ENCODE results near the gene WWC2. TPM values are rescaled to one million over a fixed set of nuclear protein-coding genes. Genes with fewer than 3 reads are reported as not detected.
"Not testable (repeated sequence)": the region's sequence is repeated elsewhere in the genome, so short reads cannot be mapped to it uniquely, and the experiment has no call there.

Gene WWC2
- total RNA-seq, 2 experiments from 2014 or later, result 4.4 to 4.6 TPM

GRCh38 chr4:183306811-183307210, 207.8 kb downstream of the WWC2 start:
- Mint-ChIP-seq H3K27me3 (no peaks in the 10 kb centered on the region), H3K36me3 (no peaks in the 10 kb centered on the region), H3K9me3 (no peaks in the 10 kb centered on the region), H3K27ac (no peak overlapping the region), H3K4me3 (no peak overlapping the region), H3K4me1 (no peaks in the 10 kb centered on the region)
- DNase-seq, result no peak

DNA sequence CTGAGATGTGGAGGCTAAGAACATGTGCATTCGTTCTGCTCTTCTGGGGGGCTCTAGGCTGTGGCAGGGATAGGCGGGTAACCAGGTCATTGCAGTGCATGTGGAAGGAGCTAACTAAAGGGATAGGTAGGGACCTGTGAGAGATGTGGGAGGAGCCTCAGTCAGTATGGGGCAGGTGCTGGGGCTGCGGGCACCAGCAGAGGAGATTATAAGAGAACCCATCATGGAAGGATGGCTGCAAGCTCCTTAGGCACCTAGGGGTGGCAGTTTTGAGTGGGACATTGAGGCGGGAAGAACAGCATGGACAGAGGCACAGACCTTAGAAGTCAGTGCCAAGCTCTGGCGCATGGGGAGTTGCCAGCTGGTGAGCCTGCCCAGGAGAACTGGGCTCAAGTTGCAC, 213.8 kb downstream of the WWC2 start:
- no peaks in the 10 kb centered on the region for H3K4me1 Mint-ChIP-seq
- DNase-seq, result no peak
- no peak overlapping the region for H3K27ac Mint-ChIP-seq

GRCh38 chr4:183314336-183314735, 215.3 kb downstream of the WWC2 start:
- Mint-ChIP-seq H3K27me3 (no peaks in the 10 kb centered on the region), H3K9me3 (no peaks in the 10 kb centered on the region), H3K36me3 (peaks cover 2% of the 10 kb centered on the region), H3K4me1 (no peaks in the 10 kb centered on the region), H3K27ac (no peak overlapping the region), H3K4me3 (no peak overlapping the region)
- DNase-seq, result no peak

More for the DNA sequence above, 213.8 kb downstream of the WWC2 start:
- peaks cover 2% of the 10 kb centered on the region for H3K36me3 Mint-ChIP-seq
- no peaks in the 10 kb centered on the region for H3K9me3 Mint-ChIP-seq
- H3K27me3 Mint-ChIP-seq, result no peaks in the 10 kb centered on the region
- no peak overlapping the region for H3K4me3 Mint-ChIP-seq

DNA sequence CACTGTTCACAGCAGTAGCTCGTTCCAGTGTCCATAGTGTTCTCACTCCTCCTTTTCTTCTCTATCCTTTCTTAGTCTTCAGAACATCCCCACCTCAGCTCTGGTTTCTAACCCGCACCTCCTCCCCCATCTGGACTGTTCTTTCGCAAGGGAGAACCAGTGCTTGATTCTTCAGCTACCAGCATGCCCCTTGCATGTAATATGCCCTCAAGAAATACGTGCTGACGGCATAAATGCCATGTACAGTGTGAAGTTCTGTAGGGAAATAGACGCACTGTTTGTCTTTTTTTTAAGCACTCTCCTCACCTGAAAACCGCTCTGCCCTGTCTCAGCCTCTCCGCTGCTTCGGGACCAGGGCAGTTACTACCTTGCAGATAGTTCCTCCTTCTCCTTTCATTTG, 215.7 kb downstream of the WWC2 start:
- no peak for DNase-seq
- Mint-ChIP-seq H3K4me3 (no peak overlapping the region), H3K9me3 (no peaks in the 10 kb centered on the region), H3K4me1 (no peaks in the 10 kb centered on the region), H3K36me3 (peaks cover 2% of the 10 kb centered on the region), H3K27me3 (no peaks in the 10 kb centered on the region), H3K27ac (no peak overlapping the region)

DNA sequence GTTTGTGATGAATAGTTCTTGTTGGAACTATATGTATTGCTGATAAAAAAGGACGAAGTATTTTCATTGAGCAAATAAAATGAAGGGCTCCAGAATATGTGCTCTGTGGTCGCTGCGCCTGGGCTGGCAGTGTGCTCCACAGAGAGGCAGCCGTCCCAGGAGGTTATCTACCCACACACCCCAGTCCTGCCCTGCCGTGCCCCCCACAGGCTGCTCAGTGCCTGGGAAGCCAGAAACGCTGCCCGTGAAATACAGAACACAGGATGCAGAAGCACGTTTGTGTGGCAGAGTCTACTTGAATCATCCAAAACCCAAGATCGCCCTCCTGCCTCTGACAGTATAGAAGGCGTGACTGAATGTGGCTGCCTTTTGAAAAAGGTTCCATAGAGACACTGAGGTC, 219.6 kb downstream of the WWC2 start:
- Mint-ChIP-seq H3K36me3 (peaks cover 2% of the 10 kb centered on the region), H3K9me3 (no peaks in the 10 kb centered on the region), H3K4me1 (peaks cover 12% of the 10 kb centered on the region), H3K27ac (no peak overlapping the region), H3K4me3 (no peak overlapping the region), H3K27me3 (no peaks in the 10 kb centered on the region)
- no peak for DNase-seq

DNA sequence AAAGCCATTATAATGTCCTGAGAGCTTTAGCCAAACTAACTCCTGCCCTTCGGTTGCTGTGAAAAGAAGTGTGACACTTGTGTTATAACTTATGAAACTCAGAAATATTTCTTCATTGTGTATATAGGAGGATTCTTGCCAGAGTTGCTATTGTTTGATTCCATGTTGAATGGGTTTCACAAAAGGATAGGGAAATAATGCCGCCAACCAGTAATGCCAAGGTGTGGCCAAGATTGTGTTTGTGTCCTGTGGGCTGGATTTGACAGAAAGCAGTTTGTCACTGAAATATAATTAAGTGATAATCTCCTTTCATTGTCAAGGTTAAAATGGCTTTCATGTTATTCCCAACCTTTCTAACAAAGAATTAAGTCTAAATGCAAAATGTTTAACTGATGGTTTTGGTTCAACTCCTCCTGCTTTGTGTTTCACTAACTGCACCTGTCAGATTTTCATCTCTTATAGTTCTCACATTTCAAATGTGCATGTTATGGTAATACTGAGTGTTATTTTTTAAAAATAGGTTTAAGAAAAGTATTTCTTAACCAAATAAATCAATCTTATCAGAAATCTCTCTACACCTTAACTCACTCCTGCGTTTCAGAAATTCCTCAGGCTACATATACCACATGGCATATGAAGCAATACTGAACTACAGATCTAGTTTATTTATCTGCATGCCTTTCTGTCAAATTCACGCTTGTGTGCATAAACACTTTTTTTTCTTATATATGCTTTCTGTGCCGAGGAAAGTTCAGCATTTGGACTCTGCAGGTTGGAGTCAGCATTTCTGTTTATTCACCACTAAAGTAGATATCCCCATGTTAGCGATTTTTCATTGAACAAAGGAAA, 221.4 kb downstream of the WWC2 start, which contains the start of gene CLDN22:
Gene CLDN22, minus strand, starts transcription at position 66 of the 849 bp plus-strand sequence. Its CDS starts 58 bp downstream, at position 8.
- no peak within 1 kb of the TSS for H3K27ac Mint-ChIP-seq

DNA sequence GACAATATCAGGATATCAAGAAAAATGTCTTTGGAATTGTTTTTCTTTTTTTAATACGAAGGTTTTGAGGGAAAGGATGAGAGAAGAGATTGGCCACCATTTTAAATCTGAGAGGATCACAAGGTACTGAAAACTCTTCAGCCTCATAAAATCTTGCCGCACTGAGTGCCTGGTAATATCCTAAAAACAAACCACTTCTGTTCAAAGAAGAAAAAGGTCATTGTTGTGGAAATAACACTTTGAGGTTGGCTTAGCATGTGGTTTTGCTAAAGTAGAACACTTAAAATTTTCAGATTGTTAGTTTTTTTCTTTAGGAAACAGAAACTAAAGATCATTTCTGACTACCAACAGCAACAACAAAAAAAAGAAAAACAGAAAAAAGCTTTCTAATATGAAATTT, 222.0 kb downstream of the WWC2 start:
- Mint-ChIP-seq H3K9me3 (no peaks in the 10 kb centered on the region), H3K27me3 (no peaks in the 10 kb centered on the region), H3K4me1 (peaks cover 12% of the 10 kb centered on the region), H3K4me3 (no peak overlapping the region), H3K36me3 (no peaks in the 10 kb centered on the region), H3K27ac (no peak overlapping the region)
- no peak for DNase-seq

More for the DNA sequence above, 221.4 kb downstream of the WWC2 start, which contains the start of gene CLDN22:
- Mint-ChIP-seq H3K4me1 (peaks cover 12% of the 10 kb centered on the region), H3K9me3 (no peaks in the 10 kb centered on the region), H3K4me3 (no peak within 1 kb of the TSS), H3K36me3 (no peaks in the 10 kb centered on the region), H3K27me3 (no peaks in the 10 kb centered on the region)
- no peak for DNase-seq

GRCh38 chr4:183321516-183321915, 222.5 kb downstream of the WWC2 start:
- no peaks in the 10 kb centered on the region for H3K9me3 Mint-ChIP-seq
- peaks cover 2% of the 10 kb centered on the region for H3K27me3 Mint-ChIP-seq
- peaks cover 12% of the 10 kb centered on the region for H3K4me1 Mint-ChIP-seq
- H3K27ac Mint-ChIP-seq, result no peak overlapping the region
- no peak overlapping the region for H3K4me3 Mint-ChIP-seq
- H3K36me3 Mint-ChIP-seq, result peaks cover 2% of the 10 kb centered on the region
- DNase-seq, result no peak

DNA sequence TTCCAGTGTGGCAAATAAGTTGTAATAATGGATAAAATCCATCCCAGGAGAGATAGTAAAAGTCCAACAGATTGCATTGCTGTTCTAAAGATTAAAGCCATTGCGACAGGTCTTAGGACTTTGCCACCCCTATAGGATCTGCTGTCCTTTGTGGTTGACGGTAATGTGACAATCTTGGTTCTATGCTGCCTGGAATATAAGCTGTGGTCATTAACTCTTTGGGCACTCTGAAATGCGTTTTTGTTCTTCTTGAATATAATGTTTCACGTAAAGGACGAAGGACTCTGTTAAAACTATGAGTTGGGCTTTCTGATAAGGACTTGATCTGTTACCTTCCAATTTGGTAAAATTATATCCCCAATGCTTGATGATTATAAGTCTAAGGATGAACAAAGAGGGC, 223.3 kb downstream of the WWC2 start, which contains the start of gene CLDN24:
Gene CLDN24, minus strand, starts transcription at position 101 of the 400 bp plus-strand sequence. Its CDS starts 0 bp downstream, at position 101.
- no peaks in the 10 kb centered on the region for H3K9me3 Mint-ChIP-seq
- no peak within 1 kb of the TSS for H3K4me3 Mint-ChIP-seq
- peaks cover 12% of the 10 kb centered on the region for H3K4me1 Mint-ChIP-seq
- H3K36me3 Mint-ChIP-seq, result peaks cover 2% of the 10 kb centered on the region
- no peak for DNase-seq
- peaks cover 4% of the 10 kb centered on the region for H3K27me3 Mint-ChIP-seq
- H3K27ac Mint-ChIP-seq, result no peak within 1 kb of the TSS

DNA sequence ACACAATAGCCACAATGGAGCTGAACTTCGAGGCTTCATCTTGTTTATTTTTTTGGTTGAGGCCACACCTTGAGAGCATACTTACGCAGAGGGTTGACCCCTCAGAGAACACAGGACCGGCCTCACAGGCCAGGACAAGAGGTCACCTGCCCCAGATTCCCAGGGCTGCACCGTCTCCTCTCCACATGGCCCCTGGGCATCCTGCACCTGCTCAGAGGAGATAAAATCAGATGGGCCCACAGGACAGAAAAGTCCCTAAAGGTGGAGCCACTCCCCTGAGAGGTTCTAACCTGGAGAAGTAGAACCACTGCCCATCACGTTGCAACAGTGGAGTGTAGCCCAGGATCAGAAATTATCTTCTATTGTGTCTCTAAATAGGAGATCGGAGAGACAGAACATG, 224.2 kb downstream of the WWC2 start:
- Mint-ChIP-seq H3K4me3 (no peak overlapping the region), H3K4me1 (peaks cover 12% of the 10 kb centered on the region), H3K27me3 (peaks cover 4% of the 10 kb centered on the region), H3K27ac (no peak overlapping the region), H3K9me3 (no peaks in the 10 kb centered on the region), H3K36me3 (peaks cover 2% of the 10 kb centered on the region)
- DNase-seq, result no peak

GRCh38 chr4:183324056-183324455, 225.0 kb downstream of the WWC2 start:
- not testable (repeated sequence) for H3K4me3 Mint-ChIP-seq, H3K27ac Mint-ChIP-seq, H3K9me3 Mint-ChIP-seq

GRCh38 chr4:183324619-183325018, 225.6 kb downstream of the WWC2 start:
- peaks cover 4% of the 10 kb centered on the region for H3K27me3 Mint-ChIP-seq
- H3K27ac Mint-ChIP-seq, result no peak overlapping the region
- H3K36me3 Mint-ChIP-seq, result peaks cover 2% of the 10 kb centered on the region
- DNase-seq, result no peak
- no peak overlapping the region for H3K4me3 Mint-ChIP-seq
- no peaks in the 10 kb centered on the region for H3K9me3 Mint-ChIP-seq
- peaks cover 12% of the 10 kb centered on the region for H3K4me1 Mint-ChIP-seq

More at GRCh38 chr4:183324056-183324455, 225.0 kb downstream of the WWC2 start:
- not testable (repeated sequence) for DNase-seq, H3K27me3 Mint-ChIP-seq, H3K36me3 Mint-ChIP-seq
- peaks cover 12% of the 10 kb centered on the region for H3K4me1 Mint-ChIP-seq

DNA sequence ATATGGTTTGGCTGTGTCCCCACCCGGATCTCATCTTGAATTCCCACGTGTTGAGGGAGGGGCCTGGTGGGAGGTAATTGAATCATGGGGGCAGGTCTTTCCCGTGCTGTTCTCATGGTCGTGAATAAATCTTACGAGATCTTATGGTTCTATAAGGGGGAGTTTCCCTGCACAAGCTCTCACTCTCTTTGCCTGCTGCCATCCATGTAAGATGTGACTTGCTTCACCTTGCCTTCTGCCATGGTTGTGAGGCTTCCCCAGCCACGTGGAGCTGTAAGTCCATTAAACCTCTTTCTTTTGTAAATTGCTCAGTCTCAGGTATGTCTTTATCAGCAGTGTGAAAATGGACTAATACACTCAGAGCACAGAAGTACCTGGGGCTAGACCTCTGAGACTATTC, 227.3 kb downstream of the WWC2 start:
- H3K27me3 Mint-ChIP-seq, DNase-seq, H3K9me3 Mint-ChIP-seq, H3K36me3 Mint-ChIP-seq, H3K4me3 Mint-ChIP-seq, H3K4me1 Mint-ChIP-seq, H3K27ac Mint-ChIP-seq: not testable (repeated sequence)

DNA sequence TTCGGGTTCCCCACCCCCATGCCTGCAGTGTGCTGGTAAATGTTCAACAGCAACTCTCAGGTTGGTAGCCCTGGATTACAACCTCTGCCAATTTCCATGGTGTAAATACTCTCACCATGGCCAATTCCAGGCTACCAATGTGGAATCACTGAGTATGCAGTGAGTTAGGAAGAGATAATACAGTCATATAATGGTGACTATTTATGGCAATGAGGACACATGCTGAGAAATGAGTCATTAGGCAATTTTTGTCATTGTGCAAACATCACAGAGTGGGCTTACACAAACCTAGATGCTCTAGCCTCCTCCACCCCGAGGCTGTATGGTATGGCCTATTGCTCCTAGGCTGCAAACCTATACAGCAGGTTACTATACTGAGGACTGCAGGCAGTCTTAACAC, 227.8 kb downstream of the WWC2 start:
- H3K4me3 Mint-ChIP-seq, result no peak overlapping the region
- H3K9me3 Mint-ChIP-seq, result no peaks in the 10 kb centered on the region
- H3K27me3 Mint-ChIP-seq, result peaks cover 7% of the 10 kb centered on the region
- DNase-seq, result no peak
- H3K4me1 Mint-ChIP-seq, result no peaks in the 10 kb centered on the region
- H3K27ac Mint-ChIP-seq, result no peak overlapping the region
- peaks cover 2% of the 10 kb centered on the region for H3K36me3 Mint-ChIP-seq

DNA sequence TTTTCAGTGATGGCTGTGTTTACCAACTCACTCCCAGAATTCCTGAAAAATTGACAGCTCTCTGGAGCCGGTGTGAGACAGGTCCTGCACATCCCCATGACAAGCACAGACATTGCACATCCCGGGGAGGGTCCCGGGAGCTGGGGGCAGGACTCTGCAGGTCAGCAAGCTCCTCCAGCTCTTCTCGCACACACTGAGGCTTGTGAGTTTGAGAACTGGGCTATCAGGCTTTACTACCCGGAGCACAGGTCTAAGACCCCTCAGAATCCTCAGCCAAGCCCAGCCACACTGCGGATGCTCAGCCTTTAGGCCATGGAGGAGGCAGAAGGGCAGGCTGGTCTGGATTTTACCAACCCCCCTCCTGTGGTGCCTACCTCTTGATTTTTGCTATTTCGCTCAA, 228.8 kb downstream of the WWC2 start:
- no peak overlapping the region for H3K4me3 Mint-ChIP-seq
- H3K4me1 Mint-ChIP-seq, result no peaks in the 10 kb centered on the region
- no peak overlapping the region for H3K27ac Mint-ChIP-seq
- no peak for DNase-seq
- H3K9me3 Mint-ChIP-seq, result no peaks in the 10 kb centered on the region
- H3K36me3 Mint-ChIP-seq, result peaks cover 2% of the 10 kb centered on the region
- peaks cover 8% of the 10 kb centered on the region for H3K27me3 Mint-ChIP-seq

DNA sequence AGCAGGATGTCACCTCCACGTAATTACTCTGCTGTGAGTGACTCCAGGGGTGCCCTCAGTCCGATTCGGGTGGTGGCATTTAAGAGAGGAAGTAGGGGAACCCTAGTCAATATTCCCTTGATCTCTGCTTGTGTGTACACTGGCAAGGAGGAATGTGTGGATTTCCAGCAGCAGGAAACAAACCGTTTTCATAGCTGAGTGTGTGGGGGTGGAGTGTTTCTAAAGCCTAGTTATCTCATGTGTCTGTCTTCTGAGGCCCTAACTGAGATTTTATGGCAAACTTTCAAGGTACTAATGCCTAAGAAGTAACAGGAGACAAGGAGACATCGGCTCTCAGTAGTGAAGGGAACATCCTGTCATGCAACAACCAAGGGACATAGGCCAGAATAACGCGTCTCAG, 229.8 kb downstream of the WWC2 start:
- no peak for DNase-seq
- no peaks in the 10 kb centered on the region for H3K4me1 Mint-ChIP-seq
- H3K27ac Mint-ChIP-seq, result no peak overlapping the region
- peaks cover 2% of the 10 kb centered on the region for H3K36me3 Mint-ChIP-seq
- peaks cover 9% of the 10 kb centered on the region for H3K27me3 Mint-ChIP-seq
- no peak overlapping the region for H3K4me3 Mint-ChIP-seq
- no peaks in the 10 kb centered on the region for H3K9me3 Mint-ChIP-seq
